Measurements from ENCODE around the gene MYOG. TPM values are rescaled to one million over a fixed set of nuclear protein-coding genes. Genes with fewer than 3 reads are reported as not detected.

MYOG gene
- total RNA-seq, 1 experiment from 2014 or later = not detected

- Mint-ChIP-seq H3K9me3 (no peaks in the 10 kb centered on the region; a peak in 1 of 5 replicates), H3K36me3 (ENCODE audit: insufficient read depth in 1 of 3, low read depth in 3 of 3) (no peaks in the 10 kb centered on the region), H3K4me3 (peak overlapping the region in 1 of 2 experiments; percentile 71; a peak in 2 of 5 replicates), H3K27ac (no peak overlapping the region; a peak in 1 of 7 replicates), H3K4me1 (peaks cover 22 to 46% of the 10 kb centered on the region in 2 experiments), H3K27me3 (ENCODE audit: low read depth) (peaks cover 60% of the 10 kb centered on the region)
- H3K23me2 ChIP-seq (ENCODE audit: insufficient read length, low read depth, low read length, poor library complexity, severe bottlenecking) = peaks cover 7% of the 10 kb centered on the region
- no peak overlapping the region for H2BK120ac ChIP-seq (ENCODE audit: low read depth, low read length, poor library complexity, severe bottlenecking)
- H3K9me3 ChIP-seq (ENCODE audit: control insufficient read depth, low read depth, low read length) = no peaks in the 10 kb centered on the region
- no peak overlapping the region for H2AK5ac ChIP-seq (ENCODE audit: insufficient read length, low read length)
- no peak overlapping the region for H2BK5ac ChIP-seq (ENCODE audit: insufficient read length, low read length)
- H4K20me1 ChIP-seq (ENCODE audit: control insufficient read depth, insufficient read depth, insufficient read length) = no peaks in the 10 kb centered on the region
- no CpG with 5 or more reads among the region's 8 CpGs for WGBS (ENCODE audit: extremely low coverage, insufficient read length, low lambda C conversion rate)
- H2BK20ac ChIP-seq (ENCODE audit: low read depth, low read length, poor library complexity, severe bottlenecking) = no peak overlapping the region
- peak; percentile 61 for TF ChIP-seq CTCF (conservative IDR thresholded peaks at IDR 0.05)
- H3K14ac ChIP-seq (ENCODE audit: insufficient read depth, low read length) = no peak overlapping the region
- H3K27me3 ChIP-seq (ENCODE audit: insufficient read depth, low read length) = no peaks in the 10 kb centered on the region; the same call in 1 of the 2 replicates
- no peak overlapping the region for H4K91ac ChIP-seq (ENCODE audit: insufficient read length, low read depth, low read length)
- no peak overlapping the region for H4K5ac ChIP-seq (ENCODE audit: insufficient read length, low read depth, low read length)
- no peak overlapping the region for H3K27ac ChIP-seq (ENCODE audit: insufficient read length, low read depth, low read length)
- H2BK12ac ChIP-seq (ENCODE audit: insufficient read length, low read depth, low read length) = no peak overlapping the region
- H4K8ac ChIP-seq (replicated peaks; ENCODE audit: insufficient read length, low read depth, low read length) = no peak overlapping the region
- no peaks in the 10 kb centered on the region for H3K79me1 ChIP-seq (ENCODE audit: insufficient read depth, low read depth, low read length, poor library complexity, severe bottlenecking)
- H2AFZ ChIP-seq (ENCODE audit: low read length) = no peak overlapping the region
- no peak overlapping the region for H3K9ac ChIP-seq (ENCODE audit: extremely low read depth, insufficient read length, low read length)
- H3K4ac ChIP-seq (ENCODE audit: low read depth, low read length) = no peak overlapping the region
- no peak overlapping the region for H3K56ac ChIP-seq (ENCODE audit: insufficient read length, low read depth, low read length)
- H3K79me2 ChIP-seq (ENCODE audit: insufficient read depth, low read length) = no peaks in the 10 kb centered on the region
- no peak overlapping the region for H3K18ac ChIP-seq (ENCODE audit: insufficient read length, low read depth, low read length)
- H3K4me1 ChIP-seq (ENCODE audit: insufficient read depth, low read length) = peaks cover 2% of the 10 kb centered on the region; the same call in 1 of the 2 replicates
- H3T11ph ChIP-seq (ENCODE audit: low read length) = no peak overlapping the region
- DNase-seq = peak; percentile 39
- H2BK15ac ChIP-seq (ENCODE audit: low read depth, low read length) = no peak overlapping the region
- no peak overlapping the region for H3K4me2 ChIP-seq (ENCODE audit: insufficient read depth, insufficient read length, low read length)
- no peak overlapping the region for H3K23ac ChIP-seq (ENCODE audit: insufficient read length, low read depth, low read length)
Measured at GRCh38 chr1:203126151-203126865, 40.5 kb upstream of the MYOG start.
